SKM-1 (cell line): ENCODE measurements around the gene CREB5.

Experiments
- DNase-seq: peaks from one replicate; lab custom pipeline; 2025; ENCODE audit not compliant: unreplicated experiment; lab: John Stamatoyannopoulos, UW

Gene CREB5

DNA sequence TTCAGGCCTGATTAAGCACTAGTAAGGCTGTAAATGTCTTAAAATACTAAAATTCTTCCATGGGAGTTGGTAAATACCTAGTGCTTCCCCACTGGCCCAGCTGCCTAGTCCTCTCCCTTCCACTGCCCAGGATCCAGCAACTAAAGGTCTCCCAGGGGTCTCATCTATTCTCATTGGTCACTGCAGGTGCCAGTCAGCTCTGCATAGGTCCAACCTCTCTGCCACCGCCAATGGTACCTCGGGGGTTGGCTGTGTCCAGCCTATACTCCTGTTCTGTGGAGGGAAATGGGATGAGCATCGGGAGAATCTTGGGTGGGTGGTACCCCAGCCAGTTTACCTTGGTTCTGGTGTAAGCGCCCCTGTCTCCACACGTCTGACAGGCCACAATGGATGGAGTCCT lies 6.1 kb upstream of the CREB5 start:
- DNase-seq = no peak

DNA sequence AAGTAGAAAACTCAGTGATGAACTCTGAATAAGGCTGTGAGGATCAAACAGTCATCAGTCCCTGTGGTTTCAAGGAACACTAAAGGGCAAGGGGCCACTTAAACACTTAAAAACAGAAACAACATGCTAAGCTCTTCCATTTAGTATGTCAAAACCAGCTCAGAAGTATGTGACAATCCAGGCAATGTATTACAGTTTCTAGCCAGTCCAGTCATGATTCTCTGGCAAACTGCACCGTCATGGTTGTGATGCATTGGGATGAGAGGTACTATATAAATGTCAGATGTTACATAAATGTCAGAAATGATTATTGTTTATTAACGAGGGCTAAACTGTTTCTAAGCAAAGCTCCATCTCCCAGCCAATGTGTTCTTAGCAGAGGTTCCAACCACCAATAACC lies 4.7 kb upstream of the CREB5 start:
- DNase-seq = no peak

DNA sequence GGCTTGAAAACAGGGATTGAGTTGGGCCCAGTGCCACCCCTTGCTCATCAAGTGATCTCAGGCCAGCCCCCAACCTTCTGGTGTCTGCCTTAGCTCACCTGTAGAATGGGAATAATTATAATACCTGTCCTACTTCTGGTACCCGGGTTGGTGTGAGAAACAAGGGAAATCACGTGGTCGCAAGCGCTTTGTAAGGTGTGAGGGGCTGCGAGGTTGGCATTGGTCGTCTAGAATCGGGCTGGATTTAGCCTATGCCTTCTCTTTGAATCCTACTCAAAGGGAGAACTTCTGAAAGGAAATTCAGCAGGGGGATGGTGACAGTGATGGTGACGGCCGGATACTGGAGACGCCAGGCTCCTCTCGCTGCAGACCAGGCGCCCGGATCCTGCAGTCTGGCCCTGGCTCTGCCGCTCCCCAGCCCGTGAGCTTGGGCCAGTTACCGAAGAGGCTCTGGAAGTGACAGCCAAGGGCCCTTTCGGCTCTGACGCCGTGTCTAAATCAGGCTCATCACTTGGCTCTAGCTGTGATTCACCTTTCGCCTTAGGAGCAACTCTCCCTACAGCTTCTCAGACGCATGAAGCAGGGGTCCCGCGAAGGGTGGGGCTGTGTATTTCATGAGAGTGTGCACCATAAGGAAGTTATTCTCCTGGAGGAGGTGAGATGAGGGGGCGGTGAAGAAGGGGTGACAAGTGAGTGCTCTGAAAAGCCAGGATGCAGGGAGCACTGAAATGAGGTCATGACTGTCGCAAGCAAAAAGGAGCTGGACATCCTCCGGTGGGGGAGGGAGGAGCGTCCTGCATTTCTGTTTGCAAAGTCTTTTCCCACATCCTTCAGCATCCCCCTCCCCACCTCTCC lies 4.0 kb upstream of the CREB5 start:
- no peak for DNase-seq

DNA sequence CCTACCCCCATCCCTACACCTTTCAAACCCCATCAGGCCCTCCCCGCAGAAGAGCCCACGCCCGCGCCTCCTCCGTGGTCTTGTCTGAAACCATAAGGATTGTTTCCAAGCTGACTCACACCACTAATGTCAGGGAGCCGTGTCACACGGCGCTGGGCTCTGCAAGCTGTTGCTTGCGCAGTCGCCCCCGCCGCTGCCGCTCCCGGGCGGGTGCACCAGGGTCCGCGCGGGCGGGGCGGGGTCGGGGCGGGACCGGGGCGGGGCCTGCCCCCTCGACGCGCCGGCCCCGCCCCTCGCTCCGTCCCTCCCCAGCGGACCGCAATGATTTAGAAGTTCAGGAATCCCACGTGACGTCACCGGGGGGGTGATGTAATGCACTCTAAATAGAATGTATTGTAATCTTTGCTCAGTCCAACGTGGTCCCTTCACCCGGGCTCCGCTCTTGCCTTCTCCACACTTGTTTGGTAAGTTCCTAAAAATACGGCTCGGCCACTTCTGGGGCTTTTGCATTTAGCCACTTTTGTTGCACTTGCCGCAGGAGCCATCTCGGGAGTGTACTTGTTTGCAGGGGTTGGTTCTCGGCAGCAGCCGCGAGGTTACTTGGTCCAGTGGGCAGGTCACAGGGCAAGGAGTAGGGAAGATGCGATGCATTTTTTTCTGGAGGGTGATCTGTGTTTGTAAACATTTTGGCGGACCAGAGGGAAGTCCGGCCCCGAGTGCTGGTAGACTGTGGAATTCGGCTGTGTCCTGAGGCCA lies 3.2 kb upstream of the CREB5 start:
- peak; percentile 72 for DNase-seq

DNA sequence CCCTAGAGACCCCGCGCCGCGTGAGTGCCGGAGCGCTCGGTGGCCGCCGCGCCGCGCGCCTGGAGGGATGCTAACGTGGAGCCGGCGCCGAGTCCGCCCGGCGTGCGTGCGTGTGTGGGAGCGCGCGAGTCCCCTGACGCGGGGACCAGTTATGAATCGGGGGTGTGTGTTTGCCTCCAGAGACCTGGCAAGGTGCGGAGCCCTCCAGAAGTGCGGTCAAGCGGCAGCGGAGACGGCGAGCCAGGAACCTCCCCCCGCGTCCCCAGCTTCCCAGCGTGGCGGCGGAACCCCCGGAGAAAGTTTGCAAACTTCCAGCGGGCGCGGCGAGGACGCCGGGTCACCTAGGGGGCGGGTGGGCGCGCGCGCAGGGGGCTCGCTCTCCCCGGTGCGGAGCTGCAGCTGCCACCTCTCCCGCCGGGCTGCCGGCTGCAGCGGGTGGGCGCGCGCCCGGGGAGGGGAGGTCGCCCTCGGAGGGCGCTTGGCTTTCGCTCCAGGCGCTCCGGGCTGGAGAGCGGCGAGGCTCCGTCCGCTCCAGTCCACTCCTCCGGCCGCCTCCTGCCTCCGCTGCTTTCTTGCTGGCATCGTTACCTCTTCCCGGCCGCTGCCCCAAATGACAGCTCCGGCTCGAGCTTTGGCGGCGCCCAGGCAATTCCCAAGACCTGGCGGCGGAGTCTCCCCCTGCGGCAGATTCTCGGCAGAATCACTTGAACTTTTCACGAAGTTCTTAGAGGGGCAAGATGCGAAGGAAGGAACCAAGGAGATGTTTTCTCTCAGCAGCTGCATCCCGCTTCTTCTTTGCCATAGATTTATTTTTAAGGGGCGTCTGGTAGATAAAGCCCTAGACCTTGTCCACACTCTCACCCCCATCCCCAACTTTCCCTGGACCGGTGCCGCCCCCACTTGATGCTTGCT lies 2.3 kb upstream of the CREB5 start:
- no peak for DNase-seq

DNA sequence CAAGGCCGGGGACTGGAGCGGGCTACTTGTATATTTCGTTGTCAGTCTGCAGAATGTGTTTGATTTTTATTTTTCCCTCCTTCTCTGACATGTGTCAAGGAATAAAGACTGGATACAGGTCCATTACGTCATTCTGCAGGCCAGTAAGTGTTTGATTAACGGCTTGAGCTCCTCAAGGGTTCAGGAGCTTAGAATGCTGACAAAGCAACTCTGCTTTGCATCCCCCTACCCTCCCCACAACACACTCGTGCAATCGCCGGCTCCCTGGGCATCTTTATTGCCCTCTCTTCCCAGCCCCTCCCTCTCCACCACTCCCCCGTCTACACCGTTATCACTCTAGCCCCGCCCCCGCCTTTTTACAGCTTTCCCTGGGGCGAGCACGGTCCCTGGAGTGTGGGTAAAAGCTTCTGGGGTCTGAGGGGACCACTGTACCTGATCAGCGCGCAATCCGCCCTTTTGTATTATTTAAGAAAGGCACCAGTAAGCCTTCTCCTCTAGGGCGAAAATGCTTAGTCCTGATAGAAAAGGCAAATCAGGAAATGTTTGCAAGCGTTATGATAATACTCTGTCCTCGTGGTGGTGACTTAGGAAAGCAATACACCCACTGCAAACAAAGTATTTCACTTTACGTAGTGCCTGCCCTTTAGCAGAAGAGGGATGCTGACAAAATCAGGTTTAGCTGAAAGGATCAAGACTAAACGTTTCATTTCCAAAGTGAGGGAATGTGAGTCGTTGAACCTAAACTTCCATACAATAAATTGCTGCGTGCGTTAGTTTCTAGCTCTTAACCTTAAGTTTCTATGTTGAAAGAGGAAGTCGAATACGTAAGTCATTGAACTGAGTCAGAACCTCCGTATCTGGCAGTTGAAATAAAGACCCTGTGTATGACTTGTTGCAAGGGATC lies 1.4 kb upstream of the CREB5 start:
- peak; percentile 30 for DNase-seq

DNA sequence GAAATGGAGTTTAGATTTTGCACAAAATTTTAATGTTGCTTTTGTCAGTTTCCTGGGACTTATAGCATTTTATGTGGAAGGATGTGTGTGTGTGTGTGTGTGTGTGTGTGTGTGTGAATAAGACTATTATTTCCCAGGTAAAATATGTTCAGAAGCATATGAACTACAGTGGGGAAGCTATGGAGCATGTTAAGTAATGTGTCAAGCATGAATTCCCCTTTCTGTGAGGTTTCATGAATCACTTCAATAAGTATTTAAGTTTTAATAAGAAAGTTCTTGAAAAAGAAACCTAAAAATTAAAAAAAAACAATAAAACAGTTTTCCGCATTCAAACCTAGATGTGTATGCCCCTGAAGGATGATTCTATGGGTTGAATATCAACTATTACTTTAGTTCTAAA lies 693 bp downstream of the CREB5 start:
- DNase-seq = no peak

DNA sequence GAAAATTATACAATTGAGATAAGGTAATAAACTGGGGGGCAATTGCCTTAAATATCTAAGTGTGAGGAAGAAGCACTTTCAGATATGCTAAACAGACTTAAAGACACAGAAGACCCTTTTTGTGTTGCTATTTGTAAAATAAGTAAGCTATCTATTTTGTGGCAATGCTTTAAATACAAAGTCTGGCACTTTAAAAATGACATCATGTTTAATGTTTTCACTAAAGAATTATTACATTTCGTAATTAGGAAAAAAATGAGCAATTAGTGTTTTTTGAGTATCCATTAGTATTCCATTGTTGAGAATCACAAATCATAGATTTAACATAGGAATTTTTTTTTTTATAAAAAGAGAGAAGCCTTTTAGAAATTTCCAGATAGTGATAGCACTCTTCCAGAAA lies 2.1 kb downstream of the CREB5 start:
- DNase-seq = no peak

DNA sequence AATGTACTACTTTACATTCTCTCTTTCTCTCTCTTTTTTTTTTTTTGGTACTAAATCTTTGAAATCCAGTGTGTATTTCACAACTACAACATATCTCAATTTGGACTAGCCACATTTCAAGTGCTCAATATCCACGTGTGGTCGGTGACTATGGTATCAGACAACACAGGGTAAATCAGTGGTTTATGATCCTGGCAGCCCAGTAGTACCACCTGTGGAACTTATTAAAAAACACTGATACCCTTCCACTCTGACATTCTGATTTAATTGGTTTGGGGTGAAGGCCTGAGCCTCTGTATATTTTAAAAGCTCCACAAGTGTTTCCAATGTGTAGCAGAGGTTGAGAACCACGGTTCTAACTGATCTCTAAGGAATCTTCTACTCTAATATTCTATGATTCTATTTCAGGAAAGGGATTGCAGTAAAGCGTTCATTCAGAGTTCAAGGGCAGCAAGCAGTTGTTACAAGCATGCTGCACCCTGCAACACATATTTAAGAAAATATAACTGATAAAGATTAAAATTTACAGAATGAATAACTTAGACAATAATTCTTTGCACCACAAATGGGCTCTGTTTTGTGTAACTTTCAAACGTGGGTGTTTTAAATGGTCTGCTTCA lies 5.1 kb downstream of the CREB5 start:
- no peak for DNase-seq

DNA sequence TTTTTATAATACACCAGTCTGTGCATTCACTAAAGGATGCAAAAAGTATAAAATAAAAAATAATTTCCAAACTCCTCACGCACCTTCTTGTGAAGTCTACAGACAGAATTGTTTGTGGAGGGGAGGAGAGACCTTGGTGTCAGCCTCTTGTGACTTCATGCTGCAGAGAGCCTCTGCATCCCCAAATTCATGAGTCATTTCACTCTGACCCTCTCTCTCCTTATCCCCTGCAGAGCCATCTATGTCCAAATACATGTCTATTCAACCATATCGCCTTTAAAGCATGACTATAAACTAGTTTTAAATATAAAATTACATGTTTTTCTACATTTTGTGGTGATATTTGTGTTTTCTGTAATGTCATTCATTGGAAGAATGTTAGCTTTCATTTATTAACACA lies 6.0 kb downstream of the CREB5 start:
- DNase-seq = no peak

DNA sequence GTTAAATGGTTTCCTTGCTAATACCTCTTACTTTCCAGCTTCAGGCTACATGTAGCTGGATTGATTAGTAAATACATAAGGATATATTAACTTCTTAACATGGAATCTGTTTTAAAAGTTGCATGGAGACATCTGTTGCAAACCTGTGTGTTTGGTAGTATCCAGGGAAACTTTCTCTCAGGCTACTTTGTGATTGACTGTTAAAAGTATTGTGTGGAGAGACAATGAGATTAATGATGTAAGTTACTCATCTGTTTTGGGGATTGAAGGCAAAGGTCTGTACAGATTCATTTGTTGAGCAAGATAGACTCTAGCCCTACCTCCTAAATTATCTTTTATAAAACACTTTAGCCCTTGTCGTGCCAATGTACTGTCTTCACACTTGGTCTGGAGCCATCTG lies 6.6 kb downstream of the CREB5 start:
- DNase-seq = no peak

DNA sequence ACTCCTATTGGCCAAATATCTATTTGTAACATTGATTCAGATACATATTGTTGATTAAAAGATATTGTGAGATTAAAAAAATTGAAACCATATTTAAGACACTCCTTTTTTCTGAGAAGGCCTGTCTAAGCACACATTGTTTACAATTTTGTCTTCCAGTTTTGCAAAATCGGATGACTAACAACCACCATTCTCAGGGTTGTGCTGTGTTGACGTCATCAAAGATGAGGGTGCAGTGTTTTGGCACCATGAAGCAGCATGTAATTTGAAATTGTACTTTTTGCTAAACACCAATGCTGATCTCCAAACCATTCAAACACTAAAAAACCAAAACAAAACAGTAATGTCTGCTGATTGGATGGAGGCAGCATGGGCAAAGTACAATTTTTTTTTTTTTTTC lies 7.4 kb downstream of the CREB5 start:
- DNase-seq = no peak

DNA sequence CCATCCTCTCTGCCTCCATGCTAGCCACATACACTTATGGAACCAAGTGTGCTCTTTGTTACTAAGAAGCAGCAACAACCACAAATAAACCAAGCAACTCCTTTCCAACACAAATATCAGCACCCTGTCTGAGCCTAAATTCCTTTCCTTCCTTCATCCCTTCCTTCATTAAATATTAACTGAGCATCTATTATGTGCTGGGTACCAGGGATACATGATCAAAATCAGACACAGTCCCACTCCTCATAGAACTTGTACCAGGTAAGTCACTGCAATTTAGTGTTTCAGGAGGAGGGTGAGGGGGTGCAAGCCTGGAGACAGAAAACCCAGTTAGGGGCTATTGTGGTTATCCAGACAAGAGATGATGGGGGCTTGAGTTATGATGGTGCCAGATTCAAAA lies 10.8 kb downstream of the CREB5 start:
- DNase-seq = no peak

DNA sequence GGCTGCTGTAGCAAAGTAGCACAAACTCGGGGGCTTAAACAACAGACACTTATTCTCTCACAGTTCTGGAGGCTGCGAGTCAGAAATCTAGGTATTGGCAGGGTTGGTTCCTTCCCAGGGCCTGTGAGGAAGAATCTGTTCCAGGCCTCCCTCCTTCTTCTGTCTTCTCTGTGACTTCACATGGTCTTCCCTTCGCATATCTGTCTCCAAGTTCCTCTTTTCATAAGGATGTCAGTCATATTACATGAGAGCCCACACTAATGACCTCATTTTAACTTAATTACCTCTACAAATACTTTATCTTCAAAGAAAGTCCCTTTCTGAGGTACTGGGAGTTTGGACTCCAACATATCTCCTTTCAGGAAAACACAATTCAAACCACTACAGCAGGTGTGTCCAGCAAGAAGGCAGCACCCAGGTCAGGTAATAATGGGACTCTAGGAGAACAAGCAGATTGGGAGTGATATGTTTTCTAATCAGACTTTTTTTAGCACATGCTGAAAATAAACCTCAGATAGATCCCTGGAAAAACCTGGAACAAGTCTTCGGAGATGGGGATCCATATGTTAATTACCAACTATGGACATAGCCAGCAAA lies 11.7 kb downstream of the CREB5 start:
- DNase-seq = peak; percentile 26

DNA sequence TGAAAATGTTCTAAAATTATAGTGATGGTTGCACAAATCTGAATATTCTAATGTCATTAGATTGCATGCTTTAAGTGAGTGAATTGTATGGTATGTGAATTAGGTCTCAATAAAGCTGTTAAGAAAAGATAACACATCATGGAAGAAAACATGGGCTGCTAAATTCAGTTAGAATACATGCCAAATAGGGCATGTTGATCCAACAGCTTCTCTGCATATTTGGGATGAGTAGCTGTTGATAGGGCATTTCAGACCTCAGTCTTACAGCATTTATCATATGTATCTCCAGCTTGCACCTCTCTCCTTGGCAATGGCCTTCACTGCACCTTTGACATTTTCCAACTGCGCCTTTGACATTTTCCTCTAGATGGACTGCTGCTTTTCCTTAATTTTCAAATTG lies 13.2 kb downstream of the CREB5 start:
- DNase-seq = no peak

DNA sequence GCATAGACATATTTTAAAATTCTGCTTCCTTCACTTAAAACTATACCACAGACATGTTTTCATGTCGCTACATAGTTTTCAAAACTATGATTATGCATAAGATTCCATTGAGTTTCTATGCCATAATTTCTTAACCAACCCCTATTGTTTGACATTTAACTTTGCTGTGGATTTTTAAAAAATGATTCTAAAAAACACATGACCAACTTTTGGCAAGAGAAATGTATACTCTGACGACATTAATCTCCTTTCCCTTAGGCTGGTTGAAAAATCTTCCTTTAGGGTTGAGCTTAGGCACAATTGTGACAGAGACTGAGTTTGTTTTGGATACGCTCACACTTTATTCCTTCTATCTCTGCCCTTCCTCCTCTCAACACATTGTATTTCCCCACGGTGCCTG lies 14.9 kb downstream of the CREB5 start:
- DNase-seq = no peak

DNA sequence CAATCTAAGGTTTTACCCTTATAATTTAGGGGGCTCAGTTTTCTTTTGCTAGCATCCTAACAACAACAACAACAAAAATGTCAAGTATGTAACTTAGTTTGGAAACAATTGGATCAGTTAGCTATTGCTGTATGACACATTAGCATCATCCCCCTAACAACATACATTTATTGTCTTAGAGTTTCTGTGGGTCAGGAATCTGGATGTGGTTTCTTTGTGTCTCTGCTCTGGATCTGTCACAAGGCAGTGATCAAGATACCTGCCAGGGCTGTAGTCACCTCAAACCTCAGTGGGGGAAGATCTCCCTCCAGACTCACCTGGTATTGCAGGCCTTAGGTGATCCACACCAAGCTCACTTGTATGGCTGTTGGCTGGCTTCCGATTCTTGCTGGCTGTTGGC lies 18.3 kb downstream of the CREB5 start:
- no peak for DNase-seq

DNA sequence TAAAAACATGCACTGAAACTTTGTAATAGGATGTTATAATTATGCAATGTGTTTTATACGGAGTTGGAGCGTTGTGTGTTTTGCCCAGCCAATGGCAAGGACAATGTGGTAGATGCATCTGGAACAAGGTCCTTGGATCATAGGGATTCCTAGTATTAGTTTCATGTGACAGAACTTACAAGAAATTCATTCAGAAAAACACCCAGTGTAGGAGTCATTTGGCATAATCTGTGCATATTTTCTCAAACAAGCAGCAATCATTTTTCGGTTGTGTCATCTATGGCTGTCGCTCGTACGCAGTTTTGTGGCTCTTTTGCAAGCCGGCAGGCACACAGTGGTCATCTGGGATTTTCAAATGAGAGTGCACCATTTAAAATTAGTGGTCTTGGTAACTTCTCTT lies 19.8 kb downstream of the CREB5 start:
- DNase-seq = no peak

DNA sequence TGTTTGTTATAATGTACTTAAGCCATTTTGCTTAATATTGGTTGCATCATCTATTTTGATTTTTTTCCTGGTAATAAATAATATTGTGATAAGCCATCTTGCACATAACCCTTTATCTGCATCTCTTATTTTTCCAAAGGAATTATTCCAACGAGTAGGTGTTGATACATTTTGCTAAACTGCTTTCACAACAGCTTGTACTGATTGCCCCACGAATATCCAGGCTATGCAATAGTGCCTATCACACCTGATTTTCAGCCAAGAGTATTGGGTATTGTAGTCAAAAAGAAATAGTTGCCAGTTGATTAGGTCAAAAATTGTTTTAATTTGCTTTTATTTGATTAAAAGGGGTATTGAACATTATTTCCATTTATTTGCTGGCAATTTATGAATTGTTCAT lies 20.7 kb downstream of the CREB5 start:
- no peak for DNase-seq
